Epithelial cell of esophagus (primary cell): ENCODE data around the gene H1-8.

Source experiments
- DNase-seq: peaks from one replicate; pipeline ENCODE4 v3.0.0; 2010; ENCODE audit warnings: low read depth
- H3K4me3 ChIP-seq: 2 replicates; pipeline ENCODE4 v1.5.1; 2011; ENCODE audit warnings: mild to moderate bottlenecking, low read length, control low read depth
- CTCF ChIP-seq: IDR thresholded peaks from 2 replicates; pipeline ENCODE4 v1.5.1; 2011; ENCODE audit warnings: low read depth, mild to moderate bottlenecking, low read length, control low read depth, inconsistent platforms; ENCODE audit not compliant: insufficient read depth; ENCODE audit errors: missing control alignments

H1-8 gene

GRCh38 chr3:129525341-129525968, 17.5 kb upstream of the H1-8 start:
- peak; percentile 70 for DNase-seq
- no peak for TF ChIP-seq CTCF
- no peak overlapping the region for H3K4me3 ChIP-seq

- no peak for TF ChIP-seq CTCF
- H3K4me3 ChIP-seq: no peak overlapping the region
- no peak for DNase-seq
These were observed 16.7 kb upstream of the H1-8 start for GRCh38 chr3:129526121-129526900.

- TF ChIP-seq CTCF: no peak
- no peak overlapping the region for H3K4me3 ChIP-seq
- DNase-seq: no peak
These were observed 15.7 kb upstream of the H1-8 start for GRCh38 chr3:129527262-129527661.

- H3K4me3 ChIP-seq: no peak within 1 kb of the TSS
- no peak for DNase-seq
- no peak for TF ChIP-seq CTCF
These were observed 14.3 kb upstream of the H1-8 start, which contains the start of gene RHO for GRCh38 chr3:129528589-129529100. Gene RHO (plus strand): TSS chr3:129528639. CDS start chr3:129528734, 95 bp downstream.

GRCh38 chr3:129529436-129530210, 13.4 kb upstream of the H1-8 start:
- H3K4me3 ChIP-seq: no peak overlapping the region
- DNase-seq: no peak
- no peak for TF ChIP-seq CTCF

GRCh38 chr3:129530251-129530791, 12.7 kb upstream of the H1-8 start:
- TF ChIP-seq CTCF: no peak
- H3K4me3 ChIP-seq: no peak overlapping the region
- DNase-seq: no peak
